AG09319 (cell line): Measurements from ENCODE around the gene FABP3.
A peak's percentile ranks its signal among the peaks of the same experiment; 100 is the strongest.

ENCODE experiments used
- DNase-seq: peaks from one replicate; pipeline ENCODE4 v3.0.0-alpha.2; 2010; ENCODE audit warnings: low read depth; ENCODE audit errors: extremely low read depth
- CTCF ChIP-seq: IDR thresholded peaks from 2 replicates; pipeline ENCODE4 v1.5.1; 2011; ENCODE audit warnings: low read depth, mild to moderate bottlenecking, inconsistent platforms, low read length, moderate library complexity

The FABP3 gene

GRCh38 chr1:31378001-31378400, 5.1 kb upstream of the FABP3 start:
- TF ChIP-seq CTCF, result no peak
- DNase-seq, result no peak

- no peak for DNase-seq
- no peak for TF ChIP-seq CTCF
Observed at GRCh38 chr1:31377364-31377863, 4.5 kb upstream of the FABP3 start.

- peak; percentile 64 for DNase-seq
- no peak for TF ChIP-seq CTCF
Observed at GRCh38 chr1:31376375-31377134, 3.7 kb upstream of the FABP3 start.

GRCh38 chr1:31374511-31375196, 1.8 kb upstream of the FABP3 start:
- no peak for TF ChIP-seq CTCF
- DNase-seq, result peak; percentile 37

GRCh38 chr1:31373897-31374486, 1.1 kb upstream of the FABP3 start:
- no peak for DNase-seq
- no peak for TF ChIP-seq CTCF

- no peak for TF ChIP-seq CTCF
- DNase-seq, result no peak
Observed at GRCh38 chr1:31372751-31373055, 173 bp downstream of the FABP3 start.

GRCh38 chr1:31372051-31372450, 825 bp downstream of the FABP3 start:
- no peak for TF ChIP-seq CTCF
- no peak for DNase-seq
